ENCODE data around the gene DENND6A. TPM values are rescaled to one million over a fixed set of nuclear protein-coding genes. Genes with fewer than 3 reads are reported as not detected.

The DENND6A gene
- total and polyA plus RNA-seq, 2 of the 13 experiments (the other 11 are each of a cell fraction or from before 2014, with no cell fraction given) = 9.4 to 11.1 TPM

- TF ChIP-seq ZBED4 (CRISPR knock-in tag; IDR thresholded peaks at IDR 0.05; ENCODE audit: borderline replicate concordance) (no peak; the same call in 1 of the 2 replicates), NCOA1 (CRISPR knock-in tag; IDR thresholded peaks at IDR 0.05) (0 out of 2 replicates have a peak, but pooled peaks have one; percentile 9), GTF2F1 (IDR thresholded peaks at IDR 0.05; ENCODE audit: low read length) (no peak), PRPF4 (IDR thresholded peaks at IDR 0.05; ENCODE audit: low read depth, low read length, poor library complexity, severe bottlenecking) (no peak), GLMP (CRISPR knock-in tag; IDR thresholded peaks at IDR 0.05; ENCODE audit: borderline replicate concordance) (no peak), DPF2 (CRISPR knock-in tag; IDR thresholded peaks at IDR 0.05; ENCODE audit: borderline replicate concordance, low read depth) (no peak), SIX4 (CRISPR knock-in tag; IDR thresholded peaks at IDR 0.05) (no peak), ZNF143 (CRISPR knock-in tag; IDR thresholded peaks at IDR 0.05) (no peak), PCBP1 (IDR thresholded peaks at IDR 0.05; ENCODE audit: borderline replicate concordance, low read depth, low read length) (no peak), TRIM24 (CRISPR knock-in tag; IDR thresholded peaks at IDR 0.05) (no peak), SOX13 (IDR thresholded peaks at IDR 0.05) (peak; percentile 32; the same call in 1 of the 2 replicates), SOX13 (CRISPR knock-in tag; conservative IDR thresholded peaks at IDR 0.05 in 1 of 2, IDR thresholded peaks at IDR 0.05 in 1 of 2) (peak in 1 of 2 experiments; percentile 5; a peak in 2 of 4 replicates), FOXO4 (CRISPR knock-in tag; conservative IDR thresholded peaks at IDR 0.05) (0 out of 2 replicates have a peak, but pooled peaks have one; percentile 6), TSC22D2 (CRISPR knock-in tag; IDR thresholded peaks at IDR 0.05; ENCODE audit: borderline replicate concordance) (0 out of 2 replicates have a peak, but pooled peaks have one; percentile 57), NFE2 (CRISPR knock-in tag; IDR thresholded peaks at IDR 0.05) (no peak), LBX2 (CRISPR knock-in tag; IDR thresholded peaks at IDR 0.05; ENCODE audit: borderline replicate concordance) (peak; percentile 94), RNF2 (conservative IDR thresholded peaks at IDR 0.05; ENCODE audit: low read depth) (peak; percentile 91), ELF3 (CRISPR knock-in tag; IDR thresholded peaks at IDR 0.05) (peak; percentile 73), ZNF7 (CRISPR knock-in tag; IDR thresholded peaks at IDR 0.05) (no peak), SOX5 (CRISPR knock-in tag; IDR thresholded peaks at IDR 0.05; ENCODE audit: borderline replicate concordance) (no peak), HNF1B (CRISPR knock-in tag; IDR thresholded peaks at IDR 0.05) (no peak), ZNF777 (CRISPR knock-in tag; IDR thresholded peaks at IDR 0.05) (peak; percentile 52; the same call in 1 of the 2 replicates)
Observed at GRCh38 chr3:57692396-57693147, at the start of gene DENND6A (continued).
